ENCODE measurements around the gene MGAT4D. TPM values are rescaled to one million over a fixed set of nuclear protein-coding genes. Genes with fewer than 3 reads are reported as not detected.

MGAT4D gene
- polyA plus RNA-seq, 1 of the 3 experiments (the other 2 are of a cell fraction), result not detected

DNA sequence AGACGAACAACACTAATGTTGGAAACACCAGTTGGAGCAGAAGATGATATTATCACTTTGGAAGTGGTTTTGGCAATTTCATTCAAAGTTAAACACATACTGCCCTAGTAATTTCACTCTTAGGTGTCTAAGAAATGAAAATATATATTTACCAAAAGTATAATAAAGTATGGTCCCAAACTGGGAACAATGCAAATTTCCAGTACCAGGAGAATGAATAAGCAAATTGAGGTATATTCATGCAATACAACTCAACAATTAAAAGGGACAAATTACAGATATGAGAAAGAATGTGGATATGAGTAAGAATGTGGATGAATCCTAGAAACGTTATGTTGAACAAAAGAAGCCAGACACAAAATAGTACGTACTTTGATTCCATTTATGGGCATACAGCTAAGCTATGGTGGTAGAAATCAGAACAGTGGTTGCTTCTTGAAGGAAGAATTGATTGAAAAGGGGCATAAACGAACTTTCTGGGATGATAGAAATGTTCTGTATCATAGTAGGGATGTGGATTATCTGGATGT lies 35.9 kb upstream of the MGAT4D start:
- Histone ChIP-seq H3K4me2 (no peak overlapping the region), H3K9me3 (no peaks in the 10 kb centered on the region), H3K27ac (ENCODE audit: low read depth in 2 of 2, low read length in 1 of 2) (peak overlapping the region in 1 of 2 experiments; percentile 44; a peak in 2 of 4 replicates), H3K9me2 (no peaks in the 10 kb centered on the region), H3K4me1 (ENCODE audit: control insufficient read depth in 1 of 2, insufficient read depth in 2 of 2, low read depth in 1 of 2, low read length in 1 of 2) (peaks cover 0 to 3% of the 10 kb centered on the region in 2 experiments; a peak in 2 of 4 replicates), H2AFZ (ENCODE audit: low read depth) (no peak overlapping the region), H3K79me2 (ENCODE audit: insufficient read depth) (no peaks in the 10 kb centered on the region), H3K4me3 (ENCODE audit: low read depth in 2 of 2, low read length in 1 of 2) (no peak overlapping the region), H3K27me3 (ENCODE audit: insufficient read depth) (no peaks in the 10 kb centered on the region), H3F3A (replicated peaks; ENCODE audit: insufficient read depth) (no peaks in the 10 kb centered on the region), H3K36me3 (replicated peaks in 1 of 2; ENCODE audit: control insufficient read depth in 1 of 2, insufficient read depth in 2 of 2, low read length in 1 of 2) (peaks cover 48 to 61% of the 10 kb centered on the region in 2 experiments), H4K20me1 (ENCODE audit: insufficient read depth) (no peaks in the 10 kb centered on the region), H3K9ac (no peak overlapping the region)
- WGBS (ENCODE audit: low lambda C conversion rate), result 69% methylated on average over 4 of the region's 4 CpGs
- DNase-seq, result no peak
- TF ChIP-seq FOSL2 (IDR thresholded peaks at IDR 0.05; ENCODE audit: borderline replicate concordance, low read depth) (no peak), SMC3 (IDR thresholded peaks at IDR 0.05; ENCODE audit: low read depth, low read length) (no peak), RCOR1 (IDR thresholded peaks at IDR 0.05; ENCODE audit: low read length) (no peak), SIN3A (IDR thresholded peaks at IDR 0.05; ENCODE audit: borderline replicate concordance, low read depth, low read length) (no peak), NRF1 (IDR thresholded peaks at IDR 0.05; ENCODE audit: low read depth, low read length) (no peak), POLR2AphosphoS5 (IDR thresholded peaks at IDR 0.05; ENCODE audit: low read depth, low read length) (no peak), FOXJ3 (CRISPR knock-in tag; IDR thresholded peaks at IDR 0.05) (no peak), TEAD4 (IDR thresholded peaks at IDR 0.05; ENCODE audit: borderline replicate concordance, insufficient read depth) (no peak), TCF12 (IDR thresholded peaks at IDR 0.05) (no peak), GATA2 (CRISPR knock-in tag; IDR thresholded peaks at IDR 0.05) (no peak), JUND (IDR thresholded peaks at IDR 0.05) (no peak)
- TF ChIP-seq, protein P1, sequence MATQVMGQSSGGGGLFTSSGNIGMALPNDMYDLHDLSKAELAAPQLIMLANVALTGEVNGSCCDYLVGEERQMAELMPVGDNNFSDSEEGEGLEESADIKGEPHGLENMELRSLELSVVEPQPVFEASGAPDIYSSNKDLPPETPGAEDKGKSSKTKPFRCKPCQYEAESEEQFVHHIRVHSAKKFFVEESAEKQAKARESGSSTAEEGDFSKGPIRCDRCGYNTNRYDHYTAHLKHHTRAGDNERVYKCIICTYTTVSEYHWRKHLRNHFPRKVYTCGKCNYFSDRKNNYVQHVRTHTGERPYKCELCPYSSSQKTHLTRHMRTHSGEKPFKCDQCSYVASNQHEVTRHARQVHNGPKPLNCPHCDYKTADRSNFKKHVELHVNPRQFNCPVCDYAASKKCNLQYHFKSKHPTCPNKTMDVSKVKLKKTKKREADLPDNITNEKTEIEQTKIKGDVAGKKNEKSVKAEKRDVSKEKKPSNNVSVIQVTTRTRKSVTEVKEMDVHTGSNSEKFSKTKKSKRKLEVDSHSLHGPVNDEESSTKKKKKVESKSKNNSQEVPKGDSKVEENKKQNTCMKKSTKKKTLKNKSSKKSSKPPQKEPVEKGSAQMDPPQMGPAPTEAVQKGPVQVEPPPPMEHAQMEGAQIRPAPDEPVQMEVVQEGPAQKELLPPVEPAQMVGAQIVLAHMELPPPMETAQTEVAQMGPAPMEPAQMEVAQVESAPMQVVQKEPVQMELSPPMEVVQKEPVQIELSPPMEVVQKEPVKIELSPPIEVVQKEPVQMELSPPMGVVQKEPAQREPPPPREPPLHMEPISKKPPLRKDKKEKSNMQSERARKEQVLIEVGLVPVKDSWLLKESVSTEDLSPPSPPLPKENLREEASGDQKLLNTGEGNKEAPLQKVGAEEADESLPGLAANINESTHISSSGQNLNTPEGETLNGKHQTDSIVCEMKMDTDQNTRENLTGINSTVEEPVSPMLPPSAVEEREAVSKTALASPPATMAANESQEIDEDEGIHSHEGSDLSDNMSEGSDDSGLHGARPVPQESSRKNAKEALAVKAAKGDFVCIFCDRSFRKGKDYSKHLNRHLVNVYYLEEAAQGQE (IDR thresholded peaks at IDR 0.05; ENCODE audit: low read depth, low read length), result no peak
- TF ChIP-seq, protein P2, sequence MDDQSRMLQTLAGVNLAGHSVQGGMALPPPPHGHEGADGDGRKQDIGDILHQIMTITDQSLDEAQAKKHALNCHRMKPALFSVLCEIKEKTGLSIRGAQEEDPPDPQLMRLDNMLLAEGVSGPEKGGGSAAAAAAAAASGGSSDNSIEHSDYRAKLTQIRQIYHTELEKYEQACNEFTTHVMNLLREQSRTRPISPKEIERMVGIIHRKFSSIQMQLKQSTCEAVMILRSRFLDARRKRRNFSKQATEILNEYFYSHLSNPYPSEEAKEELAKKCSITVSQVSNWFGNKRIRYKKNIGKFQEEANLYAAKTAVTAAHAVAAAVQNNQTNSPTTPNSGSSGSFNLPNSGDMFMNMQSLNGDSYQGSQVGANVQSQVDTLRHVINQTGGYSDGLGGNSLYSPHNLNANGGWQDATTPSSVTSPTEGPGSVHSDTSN (IDR thresholded peaks at IDR 0.05), result no peak
- TF ChIP-seq, protein P3, sequence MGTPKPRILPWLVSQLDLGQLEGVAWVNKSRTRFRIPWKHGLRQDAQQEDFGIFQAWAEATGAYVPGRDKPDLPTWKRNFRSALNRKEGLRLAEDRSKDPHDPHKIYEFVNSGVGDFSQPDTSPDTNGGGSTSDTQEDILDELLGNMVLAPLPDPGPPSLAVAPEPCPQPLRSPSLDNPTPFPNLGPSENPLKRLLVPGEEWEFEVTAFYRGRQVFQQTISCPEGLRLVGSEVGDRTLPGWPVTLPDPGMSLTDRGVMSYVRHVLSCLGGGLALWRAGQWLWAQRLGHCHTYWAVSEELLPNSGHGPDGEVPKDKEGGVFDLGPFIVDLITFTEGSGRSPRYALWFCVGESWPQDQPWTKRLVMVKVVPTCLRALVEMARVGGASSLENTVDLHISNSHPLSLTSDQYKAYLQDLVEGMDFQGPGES (IDR thresholded peaks at IDR 0.05; ENCODE audit: low read depth, low read length), result no peak
- TF ChIP-seq, protein P4, sequence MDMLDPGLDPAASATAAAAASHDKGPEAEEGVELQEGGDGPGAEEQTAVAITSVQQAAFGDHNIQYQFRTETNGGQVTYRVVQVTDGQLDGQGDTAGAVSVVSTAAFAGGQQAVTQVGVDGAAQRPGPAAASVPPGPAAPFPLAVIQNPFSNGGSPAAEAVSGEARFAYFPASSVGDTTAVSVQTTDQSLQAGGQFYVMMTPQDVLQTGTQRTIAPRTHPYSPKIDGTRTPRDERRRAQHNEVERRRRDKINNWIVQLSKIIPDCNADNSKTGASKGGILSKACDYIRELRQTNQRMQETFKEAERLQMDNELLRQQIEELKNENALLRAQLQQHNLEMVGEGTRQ (IDR thresholded peaks at IDR 0.05; ENCODE audit: borderline replicate concordance, low read depth, low read length), result no peak
- TF ChIP-seq, protein P5, sequence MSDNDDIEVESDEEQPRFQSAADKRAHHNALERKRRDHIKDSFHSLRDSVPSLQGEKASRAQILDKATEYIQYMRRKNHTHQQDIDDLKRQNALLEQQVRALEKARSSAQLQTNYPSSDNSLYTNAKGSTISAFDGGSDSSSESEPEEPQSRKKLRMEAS (IDR thresholded peaks at IDR 0.05; ENCODE audit: low read depth), result no peak
- CTCF ChIA-PET, result interaction anchor here (1.6 kb wide), 1 partner anchor 317 kb away, joined by 4 read pairs; no protein-coding TSS in a partner anchor
- POLR2A ChIA-PET, result no interaction called here
